Left ventricle myocardium inferior (tissue), 1 donor: Measurements from ENCODE around the gene UCMA. TPM values are rescaled to one million over a fixed set of nuclear protein-coding genes. Genes with fewer than 3 reads are reported as not detected.

Experiments
- DNase-seq: peaks from one replicate; pipeline ENCODE4 v3.0.0-alpha.2; 2020
- H3K27ac ChIP-seq: fragments of 200-600 bp; replicated peaks from 2 replicates; pipeline ENCODE4 v1.8.0; 2021
- H3K27me3 ChIP-seq: fragments of 200-600 bp; 2 replicates; pipeline ENCODE4 v1.8.0; 2021; ENCODE audit warnings: low read depth
- H3K36me3 ChIP-seq: fragments of 200-600 bp; 2 replicates; pipeline ENCODE4 v1.8.0; 2021
- H3K4me1 ChIP-seq: fragments of 200-600 bp; 2 replicates; pipeline ENCODE4 v1.8.0; 2021
- H3K4me3 ChIP-seq: fragments of 200-600 bp; 2 replicates; pipeline ENCODE4 v1.8.0; 2021; ENCODE audit warnings: mild to moderate bottlenecking, moderate library complexity
- H3K9me3 ChIP-seq: fragments of 200-600 bp; replicated peaks from 2 replicates; pipeline ENCODE4 v1.8.0; 2021
- intact Hi-C: fragments of 100-400 bp; cut with micrococcal nuclease; formaldehyde crosslinking; loops from one replicate; pipeline ENCODE4 v1.11.0; 2022
- total RNA-seq: library from RNA; stranded (reverse); fragmentation: NEBNext Ultra II Directional; extraction: Animal tissue kit (Norgen Biotek cat#: 25700); gene quantifications from one replicate; pipeline ENCODE4 v1.2.1, GENCODE V29; 2021
- TF ChIP-seq, protein P1 (sequence below): fragments of 200-600 bp; IDR thresholded peaks from 2 replicates; pipeline ENCODE4 v1.8.0; 2021; ENCODE audit warnings: antibody characterized with exemption, mild to moderate bottlenecking, borderline replicate concordance
- donor health status: DM: no; HTN: yes; CAD: no; lungs with severe emphysema.

The UCMA gene
- total RNA-seq, 1 donor from 2014 or later: not detected

DNA sequence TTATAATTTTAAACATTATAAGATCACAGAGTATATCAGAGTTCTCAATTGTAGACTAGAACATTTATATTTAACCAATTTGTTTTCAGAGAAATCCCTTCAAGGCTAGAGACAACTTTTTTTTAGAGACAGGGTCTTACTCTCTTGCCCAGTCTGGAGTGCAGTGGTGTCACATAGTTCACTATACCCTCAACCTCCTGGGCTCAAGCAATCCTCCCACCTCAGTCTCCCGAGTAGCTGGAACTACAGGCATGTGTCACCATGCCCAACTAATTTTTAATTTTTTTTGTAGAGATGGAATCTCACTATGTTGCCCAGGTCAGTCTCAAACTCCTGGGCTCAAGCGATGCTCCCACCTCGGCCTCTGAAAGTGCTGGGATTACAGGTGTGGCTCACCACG, 15.3 kb downstream of the UCMA start:
- Histone ChIP-seq H3K4me1 (no peaks in the 10 kb centered on the region), H3K27ac (no peak overlapping the region), H3K27me3 (no peaks in the 10 kb centered on the region), H3K9me3 (no peaks in the 10 kb centered on the region), H3K4me3 (no peak overlapping the region), H3K36me3 (no peaks in the 10 kb centered on the region)
- intact Hi-C loops: no loop called here
- no peak for DNase-seq
- TF ChIP-seq, protein P1, sequence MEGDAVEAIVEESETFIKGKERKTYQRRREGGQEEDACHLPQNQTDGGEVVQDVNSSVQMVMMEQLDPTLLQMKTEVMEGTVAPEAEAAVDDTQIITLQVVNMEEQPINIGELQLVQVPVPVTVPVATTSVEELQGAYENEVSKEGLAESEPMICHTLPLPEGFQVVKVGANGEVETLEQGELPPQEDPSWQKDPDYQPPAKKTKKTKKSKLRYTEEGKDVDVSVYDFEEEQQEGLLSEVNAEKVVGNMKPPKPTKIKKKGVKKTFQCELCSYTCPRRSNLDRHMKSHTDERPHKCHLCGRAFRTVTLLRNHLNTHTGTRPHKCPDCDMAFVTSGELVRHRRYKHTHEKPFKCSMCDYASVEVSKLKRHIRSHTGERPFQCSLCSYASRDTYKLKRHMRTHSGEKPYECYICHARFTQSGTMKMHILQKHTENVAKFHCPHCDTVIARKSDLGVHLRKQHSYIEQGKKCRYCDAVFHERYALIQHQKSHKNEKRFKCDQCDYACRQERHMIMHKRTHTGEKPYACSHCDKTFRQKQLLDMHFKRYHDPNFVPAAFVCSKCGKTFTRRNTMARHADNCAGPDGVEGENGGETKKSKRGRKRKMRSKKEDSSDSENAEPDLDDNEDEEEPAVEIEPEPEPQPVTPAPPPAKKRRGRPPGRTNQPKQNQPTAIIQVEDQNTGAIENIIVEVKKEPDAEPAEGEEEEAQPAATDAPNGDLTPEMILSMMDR: no peak

DNA sequence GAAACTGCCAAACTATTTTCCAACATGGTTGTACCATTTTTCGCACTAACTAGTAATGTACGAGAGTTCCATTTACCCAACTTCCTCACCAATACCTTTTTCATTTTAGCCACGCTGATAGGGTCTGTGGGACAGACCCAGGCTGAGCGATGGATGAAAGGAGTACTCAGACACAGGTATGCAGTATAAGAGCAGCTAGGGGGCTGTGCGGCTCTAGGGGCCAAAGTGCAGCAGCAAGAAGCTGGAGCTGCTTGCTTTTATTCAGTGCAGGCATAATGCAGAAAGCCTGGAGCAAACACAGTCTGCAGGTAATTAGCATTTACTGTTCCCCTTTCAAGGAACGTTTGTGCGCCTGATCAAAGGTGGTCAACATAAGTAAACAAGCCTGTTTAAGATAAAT, 21.0 kb downstream of the UCMA start:
- TF ChIP-seq, protein P1: no peak
- H3K4me3 ChIP-seq: no peak overlapping the region
- no peaks in the 10 kb centered on the region for H3K9me3 ChIP-seq
- H3K27ac ChIP-seq: no peak overlapping the region
- no peak for DNase-seq
- H3K27me3 ChIP-seq: no peaks in the 10 kb centered on the region
- no peaks in the 10 kb centered on the region for H3K36me3 ChIP-seq
- H3K4me1 ChIP-seq: no peaks in the 10 kb centered on the region
- intact Hi-C loops: no loop called here

GRCh38 chr10:13206546-13207443, 27.4 kb downstream of the UCMA start:
- Histone ChIP-seq H3K9me3 (peaks cover 8% of the 10 kb centered on the region), H3K4me1 (no peaks in the 10 kb centered on the region), H3K27me3 (no peaks in the 10 kb centered on the region), H3K36me3 (no peaks in the 10 kb centered on the region), H3K27ac (no peak overlapping the region), H3K4me3 (no peak overlapping the region)
- intact Hi-C loops: no loop called here
- TF ChIP-seq, protein P1: peak; percentile 51
- DNase-seq: no peak

DNA sequence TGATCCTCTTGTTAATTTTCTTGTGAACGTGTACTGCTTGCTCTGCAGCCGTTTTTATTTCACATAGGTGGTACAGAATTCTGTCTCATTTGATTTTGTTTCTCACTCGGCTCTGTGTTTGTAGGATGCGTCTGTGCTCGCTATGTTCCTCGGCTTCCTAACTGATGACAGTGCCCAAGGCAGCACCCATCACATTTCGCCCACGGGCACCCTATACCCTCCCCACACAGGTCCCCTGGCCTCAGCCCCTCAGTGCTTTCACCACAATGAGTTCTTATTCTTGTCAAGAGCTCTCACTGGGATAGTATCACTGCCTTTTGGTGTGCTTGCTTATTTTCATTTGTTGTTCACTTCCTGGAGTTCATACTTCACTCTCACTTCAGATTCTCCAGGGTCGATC, 28.1 kb downstream of the UCMA start:
- no peaks in the 10 kb centered on the region for H3K27me3 ChIP-seq
- H3K4me3 ChIP-seq: no peak overlapping the region
- intact Hi-C loops: no loop called here
- no peaks in the 10 kb centered on the region for H3K4me1 ChIP-seq
- TF ChIP-seq, protein P1: no peak
- H3K27ac ChIP-seq: no peak overlapping the region
- DNase-seq: no peak
- H3K9me3 ChIP-seq: peaks cover 8% of the 10 kb centered on the region
- no peaks in the 10 kb centered on the region for H3K36me3 ChIP-seq

DNA sequence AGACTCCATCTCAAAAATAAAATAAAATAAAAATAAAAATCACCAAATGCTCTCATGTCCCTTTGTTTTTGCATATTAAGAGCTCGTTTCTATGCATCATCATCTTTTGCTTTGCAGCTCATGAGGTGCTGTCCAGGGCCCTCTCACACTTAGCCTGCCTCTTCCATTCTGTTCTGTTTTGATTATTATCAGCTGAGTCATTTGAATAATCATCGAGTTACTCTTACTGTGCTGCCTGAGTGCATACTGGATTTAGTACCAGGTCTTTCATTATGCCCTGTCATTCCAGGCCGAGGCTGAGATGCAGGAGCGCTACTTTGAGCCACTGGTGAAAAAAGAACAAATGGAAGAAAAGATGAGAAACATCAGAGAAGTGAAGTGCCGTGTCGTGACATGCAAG, 33.0 kb downstream of the UCMA start:
- no peaks in the 10 kb centered on the region for H3K36me3 ChIP-seq
- H3K9me3 ChIP-seq: peaks cover 8% of the 10 kb centered on the region
- DNase-seq: no peak
- H3K27me3 ChIP-seq: no peaks in the 10 kb centered on the region
- H3K4me1 ChIP-seq: no peaks in the 10 kb centered on the region
- intact Hi-C loops: no loop called here
- TF ChIP-seq, protein P1: no peak
- no peak overlapping the region for H3K4me3 ChIP-seq
- no peak overlapping the region for H3K27ac ChIP-seq
